ENCODE data around the gene RSPH4A.
"Not testable (repeated sequence)": the region's sequence is repeated elsewhere in the genome, so short reads cannot be mapped to it uniquely, and the experiment has no call there.

The RSPH4A gene

GRCh38 chr6:116629563-116629981, 13.3 kb downstream of the RSPH4A start:
- DNase-seq (ENCODE audit: low spot score): no peak

GRCh38 chr6:116631379-116631990, 15.2 kb downstream of the RSPH4A start:
- DNase-seq (ENCODE audit: low spot score): no peak

- no peak for DNase-seq (ENCODE audit: low spot score)
Measured at GRCh38 chr6:116633685-116634084, 17.4 kb downstream of the RSPH4A start.

- no peak for DNase-seq (ENCODE audit: low spot score)
Measured at GRCh38 chr6:116648156-116648555, 31.9 kb downstream of the RSPH4A start.

GRCh38 chr6:116649129-116649528, 32.9 kb downstream of the RSPH4A start:
- no peak for DNase-seq (ENCODE audit: low spot score)

- no peak for DNase-seq (ENCODE audit: low spot score)
Measured at GRCh38 chr6:116651916-116652315, 35.6 kb downstream of the RSPH4A start.

- DNase-seq (ENCODE audit: low spot score): no peak
Measured at GRCh38 chr6:116661594-116661993, 45.3 kb downstream of the RSPH4A start.

GRCh38 chr6:116662202-116662601, 45.9 kb downstream of the RSPH4A start:
- no peak for DNase-seq (ENCODE audit: low spot score)

GRCh38 chr6:116663308-116663707, 47.0 kb downstream of the RSPH4A start:
- DNase-seq (ENCODE audit: low spot score): no peak

- not testable (repeated sequence) for DNase-seq (ENCODE audit: low spot score)
Measured at GRCh38 chr6:116664169-116664568, 47.9 kb downstream of the RSPH4A start.

GRCh38 chr6:116665464-116665863, 49.2 kb downstream of the RSPH4A start:
- no peak for DNase-seq (ENCODE audit: low spot score)

- DNase-seq (ENCODE audit: low spot score): no peak
Measured at GRCh38 chr6:116666869-116667268, 50.6 kb downstream of the RSPH4A start.

- DNase-seq (ENCODE audit: low spot score): no peak
Measured at GRCh38 chr6:116667623-116668022, 51.3 kb downstream of the RSPH4A start.

GRCh38 chr6:116672306-116672705, 56.0 kb downstream of the RSPH4A start:
- DNase-seq (ENCODE audit: low spot score): no peak

GRCh38 chr6:116676021-116676420, 59.7 kb downstream of the RSPH4A start:
- DNase-seq (ENCODE audit: low spot score): no peak

- peak; percentile 90 for DNase-seq (ENCODE audit: low spot score)
Measured at GRCh38 chr6:116680880-116681672, 64.8 kb downstream of the RSPH4A start, which contains the start of gene KPNA5. TSS of gene KPNA5 (plus strand) at chr6:116681211. CDS start at chr6:116681335, 124 bp downstream.

GRCh38 chr6:116682334-116682712, 66.0 kb downstream of the RSPH4A start:
- peak; percentile 45 for DNase-seq (ENCODE audit: low spot score)

Data from CD4-positive, alpha-beta T cell treated with Interleukin-6 at 100 ng/mL for 8 hours (primary cell).